NCI-H526 (cell line): Measurements from ENCODE around the gene ADRA1B.

Source experiments
- DNase-seq, 2 experiments: peaks; one replicate each; lab custom pipeline; 2025; lab: John Stamatoyannopoulos, UW

The ADRA1B gene

DNA sequence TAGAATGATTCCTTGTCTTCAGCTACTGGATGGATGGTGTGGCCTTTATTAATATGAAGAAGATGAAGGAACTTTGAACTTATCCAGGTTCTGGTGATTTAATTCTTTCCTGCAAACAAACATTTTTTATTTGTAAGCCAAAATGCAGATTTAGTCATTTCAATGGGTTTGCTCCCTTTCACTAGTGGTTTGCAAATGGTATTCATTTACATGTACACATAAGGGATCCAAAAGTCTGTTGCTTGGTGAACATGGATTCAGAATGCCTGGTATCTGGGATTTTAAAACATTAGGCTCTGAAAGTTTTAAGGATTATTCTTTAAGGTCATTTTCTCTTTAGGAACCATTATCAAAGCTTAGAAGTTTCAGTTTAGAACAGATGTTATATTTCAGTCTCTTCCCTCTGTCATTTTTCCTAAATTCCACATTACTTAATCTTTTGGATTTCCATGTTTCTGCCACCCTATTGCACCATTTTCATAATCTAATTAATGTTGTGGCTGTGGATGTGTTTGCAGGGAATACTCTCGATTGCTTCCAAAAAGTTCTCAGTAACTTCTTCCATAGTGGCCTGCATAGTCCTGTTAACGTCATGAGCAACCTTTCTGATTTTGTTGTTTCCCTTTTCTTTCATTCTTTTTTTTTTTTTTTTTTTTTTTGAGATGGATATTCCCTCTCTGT, 102.8 kb downstream of the ADRA1B start:
- DNase-seq: no peak

DNA sequence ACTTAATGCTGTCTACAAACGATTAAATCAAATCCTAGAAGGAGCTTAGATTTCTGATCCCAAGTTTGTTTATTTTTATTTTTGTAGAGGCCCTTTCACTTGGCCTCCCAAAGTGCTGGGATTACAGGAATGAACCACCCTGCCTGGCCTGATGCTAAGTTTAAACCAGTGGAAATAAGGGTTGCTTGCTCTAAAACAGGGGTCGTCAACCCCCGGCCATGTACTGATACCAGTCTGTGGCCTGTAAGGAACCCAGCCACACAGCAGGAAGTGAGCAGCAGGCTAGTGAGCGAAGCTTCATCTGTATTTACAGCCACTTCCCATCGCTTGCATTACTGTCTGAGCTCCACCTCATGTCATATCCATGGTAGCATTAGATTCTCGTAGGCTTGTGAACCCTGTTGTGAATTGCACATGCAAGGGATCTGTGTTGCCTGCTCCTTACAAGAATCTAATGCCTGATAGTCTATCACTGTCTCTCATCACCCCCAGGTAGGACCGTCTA, 104.0 kb downstream of the ADRA1B start:
- no peak for DNase-seq

DNA sequence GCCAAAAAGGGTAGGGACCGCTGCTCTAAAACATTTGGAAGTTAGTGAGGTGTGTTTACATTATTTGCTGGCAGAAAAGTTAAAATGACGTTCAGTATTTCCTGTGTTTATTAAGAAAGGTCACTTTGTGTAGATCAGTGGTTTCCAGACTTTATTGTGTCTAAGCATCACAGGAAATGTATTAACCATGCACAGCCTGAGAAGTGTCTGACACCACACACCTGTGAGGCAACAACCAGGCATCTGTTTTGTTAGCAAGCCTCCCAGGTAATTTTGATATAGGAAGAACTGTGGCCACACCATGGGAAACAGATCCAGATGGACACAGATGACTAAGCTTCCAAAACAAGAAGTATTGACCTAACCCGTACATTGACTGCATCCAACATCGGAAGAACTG, 104.7 kb downstream of the ADRA1B start:
- no peak for DNase-seq

DNA sequence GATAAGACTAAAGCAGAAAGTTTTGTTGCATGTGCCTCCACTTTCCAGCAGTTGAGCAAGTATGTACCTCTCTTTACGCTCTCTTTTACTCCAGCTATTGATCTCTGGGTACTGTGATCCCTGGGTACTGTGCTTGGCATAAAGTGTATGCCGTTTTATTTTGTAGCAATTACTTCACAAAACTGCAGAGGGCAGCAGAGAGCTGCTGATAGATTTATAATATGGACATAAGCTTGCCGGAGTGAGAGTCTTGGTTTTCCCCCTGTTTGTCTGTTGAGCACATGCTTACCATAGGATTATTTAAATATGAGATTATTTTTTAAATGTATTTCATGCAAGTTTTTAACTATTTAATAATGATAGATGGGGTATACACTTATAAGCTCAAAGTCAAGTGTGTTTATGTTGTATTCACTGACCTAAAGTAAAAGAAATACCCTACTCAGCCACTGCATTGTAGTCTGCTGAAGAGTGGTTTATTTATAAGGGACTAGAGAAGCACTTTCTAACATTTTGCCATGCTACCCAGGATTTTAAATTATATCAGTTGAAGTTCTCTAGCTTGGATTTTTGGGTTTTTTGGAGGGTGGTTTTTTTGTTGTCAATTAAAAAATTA, 105.7 kb downstream of the ADRA1B start:
- peak; percentile 19 to 47 for DNase-seq
